A673 (cell line): ENCODE data around the gene PPBP. TPM values are rescaled to one million over a fixed set of nuclear protein-coding genes. Genes with fewer than 3 reads are reported as not detected.

Experiments
- BruUV-seq: library from RNA; stranded (reverse); fragments of 400-500 nt; replicated peaks from 2 replicates; lab custom pipeline; 2021; lab: Mats Ljungman, UMichigan
- CTCF ChIA-PET: fragments of 300-600 bp; sonication (Branson Sonifier 250); formaldehyde crosslinking; loops from one replicate; lab custom pipeline; 2022; ENCODE audit warnings: antibody characterized with exemption; lab: Charles Lee
- POLR2A ChIA-PET: fragments of 300-600 bp; sonication (Branson Sonifier 250); formaldehyde crosslinking; loops from one replicate; lab custom pipeline; 2022; ENCODE audit warnings: antibody characterized with exemption; ENCODE audit not compliant: low non-redundant PET; lab: Charles Lee
- DNase-seq: peaks from one replicate; pipeline ENCODE4 v3.0.0-alpha.2; 2015; ENCODE audit warnings: low spot score
- H3K27ac ChIP-seq: fragments of 200-600 bp; sonication (generic); 2 replicates; pipeline ENCODE4 v1.5.1; 2016; ENCODE audit warnings: mixed run types, low read depth, mild to moderate bottlenecking, mixed read lengths, antibody characterized with exemption, low read length; ENCODE audit not compliant: poor library complexity, severe bottlenecking
- H3K27me3 ChIP-seq: fragments of 200-600 bp; sonication (generic); replicated peaks from 2 replicates; pipeline ENCODE4 v1.6.1; 2017; ENCODE audit warnings: mixed run types, low read depth, mild to moderate bottlenecking, mixed read lengths, antibody characterized with exemption, low read length; ENCODE audit not compliant: insufficient read depth, poor library complexity
- H3K36me3 ChIP-seq: fragments of 200-600 bp; sonication (generic); 2 replicates; pipeline ENCODE4 v1.6.1; 2016; ENCODE audit warnings: mixed run types, mild to moderate bottlenecking, mixed read lengths, antibody characterized with exemption, low read length; ENCODE audit not compliant: insufficient read depth, poor library complexity, severe bottlenecking
- H3K4me1 ChIP-seq: fragments of 200-600 bp; sonication (generic); 2 replicates; pipeline ENCODE4 v1.6.1; 2017; ENCODE audit warnings: mixed run types, mild to moderate bottlenecking, mixed read lengths, antibody characterized with exemption, low read length; ENCODE audit not compliant: insufficient read depth, poor library complexity, severe bottlenecking
- H3K4me3 ChIP-seq: fragments of 200-600 bp; sonication (generic); 2 replicates; pipeline ENCODE4 v1.5.1; 2016; ENCODE audit warnings: low read depth, mixed run types, mild to moderate bottlenecking, mixed read lengths, low read length; ENCODE audit not compliant: poor library complexity, severe bottlenecking
- H3K9me3 ChIP-seq: fragments of 200-600 bp; sonication (generic); 2 replicates; pipeline ENCODE4 v1.6.1; 2016; ENCODE audit warnings: mixed run types, low read depth, mild to moderate bottlenecking, mixed read lengths, antibody characterized with exemption, low read length; ENCODE audit not compliant: poor library complexity, severe bottlenecking
- CTCF ChIP-seq: fragments of 300-800, 200-600 bp; sonication (generic); conservative IDR thresholded peaks from 2 replicates; pipeline ENCODE4 v1.5.1; 2017; ENCODE audit warnings: low read depth, mild to moderate bottlenecking, antibody characterized with exemption, low read length, moderate library complexity, mixed read lengths
- EZH2 ChIP-seq: fragments of 200-600 bp; sonication (generic); IDR thresholded peaks from 2 replicates; pipeline ENCODE4 v1.6.1; 2017; ENCODE audit warnings: borderline replicate concordance, low read depth, mild to moderate bottlenecking, mixed read lengths, antibody characterized with exemption, low read length; ENCODE audit not compliant: poor library complexity, severe bottlenecking
- intact Hi-C: fragments of 100-400 bp; cut with micrococcal nuclease; formaldehyde crosslinking; loops from one replicate; pipeline ENCODE4 v1.10.0; 2022; ENCODE audit not compliant: unreplicated experiment
- total RNA-seq: library from RNA; stranded (reverse); gene quantifications from 2 replicates; pipeline ENCODE4 v1.2.3, GENCODE V29; 2021

Gene PPBP
- total RNA-seq, 1 experiment from 2014 or later: not detected

GRCh38 chr4:73978886-73979285 lies 9.1 kb downstream of the PPBP start:
- Histone ChIP-seq H3K4me1 (no peaks in the 10 kb centered on the region), H3K9me3 (no peaks in the 10 kb centered on the region), H3K36me3 (no peaks in the 10 kb centered on the region), H3K27me3 (no peaks in the 10 kb centered on the region), H3K4me3 (no peak overlapping the region), H3K27ac (no peak overlapping the region)
- BruUV-seq: no TSS peak
- TF ChIP-seq CTCF (no peak), EZH2 (no peak)
- ChIA-PET POLR2A (no interaction called here), CTCF (no interaction called here)
- DNase-seq: no peak
- intact Hi-C loops: no loop called here

- CTCF ChIA-PET: no interaction called here
- POLR2A ChIA-PET: no interaction called here
- Histone ChIP-seq H3K36me3 (no peaks in the 10 kb centered on the region), H3K27me3 (no peaks in the 10 kb centered on the region), H3K27ac (no peak overlapping the region), H3K4me3 (no peak overlapping the region), H3K4me1 (no peaks in the 10 kb centered on the region), H3K9me3 (no peaks in the 10 kb centered on the region)
- no peak for DNase-seq
- TF ChIP-seq CTCF (no peak), EZH2 (no peak)
- BruUV-seq: no TSS peak
- intact Hi-C loops: no loop called here
These were observed 11.3 kb downstream of the PPBP start for GRCh38 chr4:73976716-73977115.

GRCh38 chr4:73976217-73976616 lies 11.8 kb downstream of the PPBP start:
- no peak for DNase-seq
- intact Hi-C loops: no loop called here
- no TSS peak for BruUV-seq
- H3K4me1 ChIP-seq: no peaks in the 10 kb centered on the region
- no peak for TF ChIP-seq CTCF
- no peak for TF ChIP-seq EZH2
- H3K4me3 ChIP-seq: no peak overlapping the region
- H3K27ac ChIP-seq: no peak overlapping the region
- H3K27me3 ChIP-seq: no peaks in the 10 kb centered on the region
- ChIA-PET CTCF (no interaction called here), POLR2A (no interaction called here)
- no peaks in the 10 kb centered on the region for H3K36me3 ChIP-seq
- H3K9me3 ChIP-seq: no peaks in the 10 kb centered on the region
